VCaP (cell line): ENCODE measurements around the gene PLEKHA6.

ENCODE experiments used
- H3K27ac ChIP-seq: fragments of 450-650 bp; 2 replicates; pipeline ENCODE4 v1.5.1; 2017
- CTCF ChIP-seq: fragments of 450-650 bp; conservative IDR thresholded peaks from 2 replicates; pipeline ENCODE4 v1.5.1; 2017; ENCODE audit warnings: mild to moderate bottlenecking, moderate library complexity

Gene PLEKHA6

GRCh38 chr1:204323887-204324286 is 35.8 kb downstream of the PLEKHA6 start:
- H3K27ac ChIP-seq = no peak overlapping the region

GRCh38 chr1:204322339-204322868 is 37.3 kb downstream of the PLEKHA6 start:
- no peak overlapping the region for H3K27ac ChIP-seq
- TF ChIP-seq CTCF = no peak

More at GRCh38 chr1:204323887-204324286, 35.8 kb downstream of the PLEKHA6 start:
- no peak for TF ChIP-seq CTCF

GRCh38 chr1:204321665-204322064 is 38.1 kb downstream of the PLEKHA6 start:
- H3K27ac ChIP-seq = no peak overlapping the region
- TF ChIP-seq CTCF = no peak

DNA sequence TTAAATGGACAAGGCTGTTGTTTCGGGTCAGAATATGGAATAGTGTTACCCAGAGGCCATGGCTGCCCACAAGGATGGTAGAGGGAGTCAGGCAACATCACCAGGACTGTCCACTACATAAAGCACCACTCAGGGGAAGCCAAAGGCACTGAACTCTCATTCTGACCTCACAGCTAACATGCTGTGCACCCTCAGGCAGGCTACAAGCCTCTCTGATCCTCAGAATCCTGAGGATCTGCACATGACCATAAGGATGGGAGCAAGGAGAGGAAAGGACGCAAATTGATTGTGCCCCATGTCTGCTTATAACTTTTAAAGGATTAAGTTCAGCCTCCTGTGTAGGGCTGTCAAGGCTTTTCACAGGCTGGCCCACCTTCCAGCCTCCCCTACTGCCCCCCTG is 38.7 kb downstream of the PLEKHA6 start:
- H3K27ac ChIP-seq = no peak overlapping the region
- no peak for TF ChIP-seq CTCF

DNA sequence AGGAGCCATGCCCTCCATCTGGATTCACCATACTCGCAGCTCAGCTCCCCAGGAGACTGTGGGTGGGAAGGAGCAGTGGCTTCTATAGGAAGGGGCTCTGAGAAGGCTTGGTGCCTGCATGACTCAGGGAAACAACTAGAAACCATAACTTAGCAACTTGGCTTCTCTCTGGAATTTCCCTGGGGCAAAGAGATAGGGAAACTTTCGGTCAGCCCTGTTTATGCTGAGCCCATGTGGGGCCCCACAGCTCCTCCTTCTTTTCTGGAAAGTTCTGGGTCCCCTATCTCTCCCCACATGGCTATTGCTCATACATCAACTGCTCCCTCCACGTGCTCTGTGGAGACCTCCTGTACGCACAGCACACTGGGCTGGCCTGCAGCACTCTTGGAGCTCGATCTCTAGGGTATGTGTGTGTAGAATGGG is 39.3 kb downstream of the PLEKHA6 start:
- no peak overlapping the region for H3K27ac ChIP-seq
- no peak for TF ChIP-seq CTCF

DNA sequence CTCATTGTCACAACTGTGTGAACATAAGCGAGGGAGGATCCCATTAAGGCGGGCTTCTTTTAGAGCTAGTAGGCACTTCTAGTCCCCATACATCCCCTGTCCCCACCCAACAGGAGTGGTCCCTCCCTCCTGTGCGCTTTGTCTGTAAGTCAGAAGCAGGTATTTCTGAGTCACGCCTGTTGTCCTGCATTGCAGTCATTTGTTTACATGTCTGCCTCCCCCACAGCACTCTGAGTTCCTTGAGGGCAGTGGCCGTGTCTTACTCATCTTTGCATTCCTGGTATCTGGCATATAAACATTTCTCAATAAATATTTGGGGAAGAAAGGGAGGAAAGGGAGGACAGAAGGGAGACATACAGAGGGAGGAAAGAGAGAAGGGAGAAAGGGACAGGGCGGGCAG is 40.3 kb downstream of the PLEKHA6 start:
- H3K27ac ChIP-seq = no peak overlapping the region
- no peak for TF ChIP-seq CTCF

DNA sequence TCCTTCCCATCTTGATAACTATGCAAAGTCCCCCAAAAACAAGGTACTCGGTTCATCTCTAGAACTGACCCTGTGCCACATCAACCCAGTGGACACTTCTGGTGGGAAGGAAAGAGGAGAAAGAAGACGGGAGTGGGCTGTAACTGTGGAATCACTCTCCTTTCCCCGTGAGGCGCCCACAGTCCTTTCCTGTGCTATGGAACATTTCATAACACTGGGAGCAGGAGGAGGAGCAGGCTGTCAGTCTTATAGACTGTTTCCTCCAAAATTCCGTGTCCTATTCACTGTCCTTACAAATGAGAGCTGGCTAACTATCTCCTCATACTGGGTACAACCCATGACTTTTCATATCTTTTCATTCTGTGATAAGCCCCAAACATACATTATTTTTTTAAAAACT is 40.7 kb downstream of the PLEKHA6 start:
- TF ChIP-seq CTCF = no peak
- H3K27ac ChIP-seq = no peak overlapping the region
